Activated CD4-positive, alpha-beta T cell treated with anti-CD3 and anti-CD28 coated beads for 36 hours (primary cell): ENCODE data around the gene G6PD. TPM values are rescaled to one million over a fixed set of nuclear protein-coding genes. Genes with fewer than 3 reads are reported as not detected.

Source experiments
- ATAC-seq: fragments of 200-7000 bp; cut with Tn5 transposase; one replicate; pipeline ENCODE4 v1.10.0; 2021; ENCODE audit warnings: mild to moderate bottlenecking, moderate library complexity
- CTCF ChIA-PET: fragments of 350-600 bp; sonication (Branson Sonifier 250); formaldehyde crosslinking; loops from one replicate; lab custom pipeline; 2021; ENCODE audit warnings: antibody characterized with exemption; lab: Charles Lee
- POLR2A ChIA-PET: fragments of 350-600 bp; sonication (Branson Sonifier 250); formaldehyde crosslinking; loops from one replicate; lab custom pipeline; 2021; ENCODE audit warnings: antibody characterized with exemption, inconsistent platforms; lab: Charles Lee
- DNase-seq: peaks from one replicate; pipeline ENCODE4 v3.0.0-alpha.2; 2020
- H3K27ac Mint-ChIP-seq: one replicate; pipeline ENCODE4 v1.8.0; 2021; ENCODE audit warnings: mixed read lengths
- H3K27me3 Mint-ChIP-seq: one replicate; pipeline ENCODE4 v1.8.0; 2021; ENCODE audit warnings: mixed read lengths
- H3K36me3 Mint-ChIP-seq: one replicate; pipeline ENCODE4 v1.8.0; 2021; ENCODE audit warnings: low read depth, mixed read lengths
- H3K4me1 Mint-ChIP-seq: one replicate; pipeline ENCODE4 v1.8.0; 2021; ENCODE audit warnings: mixed read lengths
- H3K4me3 Mint-ChIP-seq: one replicate; pipeline ENCODE4 v1.8.0; 2021; ENCODE audit warnings: mild to moderate bottlenecking, moderate library complexity, mixed read lengths
- H3K9me3 Mint-ChIP-seq: one replicate; pipeline ENCODE4 v1.8.0; 2021; ENCODE audit warnings: low read depth, mixed read lengths
- intact Hi-C, 2 experiments: fragments of 100-400 bp; cut with DNase I in 1 of 2; cut with micrococcal nuclease in 1 of 2; formaldehyde crosslinking; loops; one replicate each; pipeline versions ENCODE4 v1.14.2 to v1.15.1; 2022 to 2024; cut with DNase I, micrococcal nuclease
- total RNA-seq, 2 experiments: library from RNA; stranded (reverse); gene quantifications; one replicate each; pipeline ENCODE4 v1.2.3, GENCODE V29; 2021

The G6PD gene
- total RNA-seq, 2 experiments from 2014 or later = 63.1 to 72.5 TPM

DNA sequence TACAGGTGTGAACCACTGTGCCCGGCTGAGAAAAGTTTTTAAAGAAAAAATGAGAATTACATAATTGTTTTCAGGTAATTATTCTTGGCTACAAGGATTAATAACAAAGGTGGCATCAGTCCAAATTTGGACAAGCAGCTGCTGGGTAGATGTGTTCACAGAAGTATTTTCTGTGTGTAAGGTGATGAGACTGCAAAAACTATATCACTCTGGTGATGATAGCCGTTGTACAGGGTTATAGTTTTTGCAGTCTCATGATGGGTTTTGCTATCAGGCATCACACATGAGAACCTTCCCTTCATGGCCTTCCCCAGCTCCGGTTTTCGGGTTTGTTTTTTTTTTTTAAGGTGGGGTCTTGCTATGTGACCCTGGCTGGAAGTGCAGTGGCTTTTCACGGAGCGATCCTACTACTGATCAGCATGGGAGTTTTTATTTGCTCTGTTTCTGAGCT is 51.1 kb downstream of the G6PD start:
- H3K4me3 Mint-ChIP-seq = no peak overlapping the region
- H3K27ac Mint-ChIP-seq = no peak overlapping the region
- no peaks in the 10 kb centered on the region for H3K36me3 Mint-ChIP-seq
- ATAC-seq = no peak
- intact Hi-C loops = no loop called here
- no peaks in the 10 kb centered on the region for H3K27me3 Mint-ChIP-seq
- no peaks in the 10 kb centered on the region for H3K9me3 Mint-ChIP-seq
- DNase-seq = no peak
- H3K4me1 Mint-ChIP-seq = peaks cover 3% of the 10 kb centered on the region
- CTCF ChIA-PET = interaction anchor here (0.9 kb wide), 1 partner anchor 50 kb away, joined by 3 read pairs; no protein-coding TSS in a partner anchor
- POLR2A ChIA-PET = no interaction called here

DNA sequence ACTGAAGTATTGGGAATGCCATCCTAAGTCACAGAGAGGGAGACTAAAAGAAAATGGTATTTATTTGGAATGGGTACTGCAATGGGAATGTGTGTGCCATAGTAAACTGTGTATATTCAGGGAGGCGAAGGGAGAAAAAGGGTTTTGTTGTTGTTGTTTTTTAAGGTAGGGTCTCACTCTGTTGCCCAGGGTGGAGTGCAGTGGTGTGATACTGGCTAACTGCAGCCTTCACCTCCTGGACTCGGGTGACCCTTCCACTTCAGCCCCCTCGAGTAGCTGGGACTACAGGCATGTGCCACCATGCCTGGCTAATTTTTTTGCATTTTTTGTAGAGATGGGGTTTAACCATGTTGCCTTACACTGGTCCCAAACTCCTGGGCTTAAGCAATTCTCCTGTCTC is 51.9 kb downstream of the G6PD start:
- CTCF ChIA-PET = no interaction called here

DNA sequence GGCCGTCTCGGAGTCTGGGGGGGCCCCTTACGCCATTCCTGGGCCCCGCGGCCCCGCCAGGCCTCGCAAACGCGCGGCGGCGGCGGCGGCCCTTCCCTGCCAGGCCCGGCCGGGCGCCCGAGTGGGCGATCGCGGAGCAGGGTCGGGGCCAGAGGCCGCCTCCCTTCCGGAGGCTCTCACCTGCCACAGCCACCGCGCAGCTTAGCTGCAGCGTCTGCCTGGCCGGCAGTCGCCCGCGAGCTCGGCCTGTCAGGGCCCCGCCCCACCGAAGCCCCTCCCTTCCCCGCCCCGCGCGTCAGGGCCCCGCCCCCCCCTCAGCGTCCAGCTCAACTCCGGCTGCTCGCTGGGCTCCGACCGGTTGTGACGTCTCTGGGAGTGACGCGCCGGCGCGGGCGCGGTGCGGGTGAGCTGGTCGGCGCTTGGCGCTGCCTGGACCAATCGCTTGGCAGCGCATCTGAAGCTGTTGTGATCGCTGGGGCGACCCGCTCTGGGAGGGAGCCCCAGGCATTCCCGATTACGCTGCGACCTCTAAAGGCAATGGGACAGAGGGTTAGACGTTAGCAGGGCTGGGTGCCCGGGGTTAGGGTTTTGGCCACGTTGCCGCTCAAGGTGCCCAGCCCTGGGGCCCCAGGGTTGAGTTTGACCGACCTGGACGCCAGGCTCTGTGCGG is 56.1 kb downstream of the G6PD start, which contains the start of gene SLC10A3:
Gene SLC10A3 (minus strand): TSS at position 216 of the 670 bp plus-strand sequence. CDS start 1,689 bp downstream, outside the sequence.
- peak within 1 kb of the TSS; percentile 85 for H3K4me3 Mint-ChIP-seq
- no peaks in the 10 kb centered on the region for H3K27me3 Mint-ChIP-seq
- H3K27ac Mint-ChIP-seq = peak within 1 kb of the TSS; percentile 89
- intact Hi-C loops = loop anchor here in 1 of 2 experiments (1.0 to 2.0 kb wide), 10 partner anchors 11 to 518 kb away; partner anchors contain the start of genes ATP6AP1, FAM3A, GDI1 and IKBKG
- no peaks in the 10 kb centered on the region for H3K9me3 Mint-ChIP-seq
- ATAC-seq = peak; percentile 91
- H3K4me1 Mint-ChIP-seq = peaks cover 17% of the 10 kb centered on the region
- peaks cover 5% of the 10 kb centered on the region for H3K36me3 Mint-ChIP-seq
- peak; percentile 94 for DNase-seq
- POLR2A ChIA-PET = interaction anchor here (0.5 to 1.4 kb wide), 3 partner anchors 11 to 764 kb away, joined by 3 to 4 read pairs (median 3); no protein-coding TSS in a partner anchor
- CTCF ChIA-PET = interaction anchor here (0.9 to 1.1 kb wide), 2 partner anchors 10 to 37 kb away, joined by 3 to 8 read pairs; no protein-coding TSS in a partner anchor

More for the DNA sequence above, 51.9 kb downstream of the G6PD start:
- no peak for DNase-seq
- H3K27ac Mint-ChIP-seq = no peak overlapping the region
- intact Hi-C loops = no loop called here
- POLR2A ChIA-PET = no interaction called here
- H3K4me3 Mint-ChIP-seq = no peak overlapping the region
- H3K27me3 Mint-ChIP-seq = no peaks in the 10 kb centered on the region
- no peak for ATAC-seq
- no peaks in the 10 kb centered on the region for H3K9me3 Mint-ChIP-seq
- peaks cover 3% of the 10 kb centered on the region for H3K4me1 Mint-ChIP-seq
- no peaks in the 10 kb centered on the region for H3K36me3 Mint-ChIP-seq

DNA sequence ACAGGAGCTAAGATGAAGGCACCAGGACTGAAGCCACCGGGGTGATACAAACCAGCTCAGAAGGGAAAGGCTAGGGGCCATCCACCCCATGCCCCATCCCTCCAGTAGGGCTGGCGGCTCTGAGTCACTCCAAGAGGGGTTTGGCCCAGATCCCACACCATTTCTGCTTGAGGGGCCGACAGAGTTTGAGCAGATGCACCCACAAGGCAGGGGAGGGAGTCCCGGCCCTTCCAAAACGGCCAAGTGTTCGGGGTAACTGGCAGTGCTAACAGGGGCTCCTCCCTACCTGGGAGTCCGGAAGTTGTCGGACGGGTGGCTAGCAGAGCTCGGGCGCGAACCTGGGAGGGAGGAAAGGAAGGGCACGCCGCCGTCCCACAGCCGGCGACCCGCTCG is 56.6 kb downstream of the G6PD start:
- Mint-ChIP-seq H3K4me3 (peak overlapping the region; percentile 85), H3K4me1 (peaks cover 21% of the 10 kb centered on the region), H3K27ac (peak overlapping the region; percentile 86), H3K9me3 (no peaks in the 10 kb centered on the region), H3K27me3 (no peaks in the 10 kb centered on the region), H3K36me3 (peaks cover 7% of the 10 kb centered on the region)
- peak; percentile 19 for ATAC-seq
- CTCF ChIA-PET = interaction anchor here (0.9 to 1.1 kb wide), 2 partner anchors 9 to 37 kb away, joined by 3 to 8 read pairs; no protein-coding TSS in a partner anchor
- peak; percentile 52 for DNase-seq
- POLR2A ChIA-PET = interaction anchor here (0.5 to 1.4 kb wide), 2 partner anchors 12 to 119 kb away, joined by 3 to 4 read pairs; no protein-coding TSS in a partner anchor
- intact Hi-C loops = loop anchor here in 1 of 2 experiments (1.0 to 2.0 kb wide), 10 partner anchors 11 to 518 kb away; partner anchors contain the start of genes ATP6AP1, FAM3A, GDI1 and IKBKG

DNA sequence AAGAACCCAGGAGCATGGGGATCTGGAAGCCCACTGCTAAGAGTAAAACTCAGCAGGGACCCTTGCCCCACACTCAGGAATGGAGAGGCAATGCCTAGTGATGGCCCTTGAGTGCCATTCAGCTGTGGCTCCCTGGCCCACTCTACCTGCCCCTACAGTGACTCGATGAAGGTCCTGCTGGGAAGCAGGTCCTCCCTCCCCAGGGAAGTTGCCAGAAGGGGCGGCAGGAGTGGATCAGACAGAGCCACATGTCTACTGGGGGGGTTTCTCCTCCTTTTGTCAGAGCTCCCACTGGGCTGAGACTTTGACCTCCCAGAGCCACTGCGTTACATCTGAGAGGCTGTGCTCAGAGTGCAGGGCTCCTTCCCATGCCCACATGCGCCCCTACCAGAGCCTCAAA is 57.5 kb downstream of the G6PD start:
- Mint-ChIP-seq H3K36me3 (peaks cover 7% of the 10 kb centered on the region), H3K9me3 (no peaks in the 10 kb centered on the region), H3K27me3 (no peaks in the 10 kb centered on the region), H3K27ac (peak overlapping the region; percentile 86), H3K4me3 (peak overlapping the region; percentile 85), H3K4me1 (peaks cover 26% of the 10 kb centered on the region)
- no peak for DNase-seq
- ChIA-PET CTCF (interaction anchor here (0.6 kb wide), 2 partner anchors 26 to 48 kb away, joined by 3 read pairs; no protein-coding TSS in a partner anchor), POLR2A (no interaction called here)
- no peak for ATAC-seq
- intact Hi-C loops = loop anchor here (5.0 to 10.0 kb wide), 2 partner anchors 43 to 764 kb away; partner anchors contain the start of genes ABCD1 (in 1 of the 2) and BCAP31 (in 1 of the 2)

DNA sequence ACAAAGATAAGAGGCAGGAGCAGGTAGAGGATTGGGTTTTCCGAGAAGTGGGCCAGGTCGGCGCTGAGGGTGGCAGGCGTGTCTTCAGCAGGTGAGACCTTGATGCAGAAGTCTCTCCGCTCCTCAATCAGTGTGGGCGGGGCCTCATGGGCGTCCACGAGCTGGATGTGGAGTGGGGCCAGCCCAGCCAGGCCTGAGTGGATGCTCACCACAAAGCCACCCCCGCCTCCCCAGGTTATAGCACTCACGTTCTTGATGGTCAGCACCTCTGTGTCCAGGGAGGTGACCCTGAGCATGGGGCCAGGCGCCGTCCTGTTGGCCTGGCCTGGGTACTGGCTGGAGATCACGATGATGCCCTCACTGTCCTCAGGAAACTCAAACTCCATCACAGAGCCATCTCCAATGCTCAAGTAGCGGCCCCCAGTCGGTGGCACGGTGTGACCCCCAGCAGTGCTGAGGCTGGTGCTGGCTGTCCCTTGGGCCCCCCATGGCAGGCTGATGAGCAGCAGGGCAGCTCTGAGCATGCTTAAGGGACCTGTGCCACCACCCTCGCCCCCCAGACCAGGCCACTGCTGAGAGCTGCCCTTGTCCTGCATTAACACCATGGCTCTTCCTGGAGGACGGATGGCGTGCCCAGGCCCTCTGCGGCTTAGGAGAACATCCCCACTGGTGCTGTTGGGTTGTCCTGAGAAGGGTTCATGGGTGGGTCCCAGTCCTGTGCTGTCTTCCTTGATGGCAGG is 58.1 kb downstream of the G6PD start:
- H3K36me3 Mint-ChIP-seq = peaks cover 9% of the 10 kb centered on the region
- H3K4me3 Mint-ChIP-seq = no peak overlapping the region
- ATAC-seq (no peak), DNase-seq (no peak)
- H3K4me1 Mint-ChIP-seq = peaks cover 30% of the 10 kb centered on the region
- no peak overlapping the region for H3K27ac Mint-ChIP-seq
- no peaks in the 10 kb centered on the region for H3K9me3 Mint-ChIP-seq
- no peaks in the 10 kb centered on the region for H3K27me3 Mint-ChIP-seq
- CTCF ChIA-PET = interaction anchor here (0.6 kb wide), 2 partner anchors 8 to 26 kb away, joined by 3 read pairs; no protein-coding TSS in a partner anchor
- intact Hi-C loops = loop anchor here (5.0 to 10.0 kb wide), 2 partner anchors 44 to 764 kb away; partner anchors contain the start of genes ABCD1 (in 1 of the 2) and BCAP31 (in 1 of the 2)
- POLR2A ChIA-PET = no interaction called here

DNA sequence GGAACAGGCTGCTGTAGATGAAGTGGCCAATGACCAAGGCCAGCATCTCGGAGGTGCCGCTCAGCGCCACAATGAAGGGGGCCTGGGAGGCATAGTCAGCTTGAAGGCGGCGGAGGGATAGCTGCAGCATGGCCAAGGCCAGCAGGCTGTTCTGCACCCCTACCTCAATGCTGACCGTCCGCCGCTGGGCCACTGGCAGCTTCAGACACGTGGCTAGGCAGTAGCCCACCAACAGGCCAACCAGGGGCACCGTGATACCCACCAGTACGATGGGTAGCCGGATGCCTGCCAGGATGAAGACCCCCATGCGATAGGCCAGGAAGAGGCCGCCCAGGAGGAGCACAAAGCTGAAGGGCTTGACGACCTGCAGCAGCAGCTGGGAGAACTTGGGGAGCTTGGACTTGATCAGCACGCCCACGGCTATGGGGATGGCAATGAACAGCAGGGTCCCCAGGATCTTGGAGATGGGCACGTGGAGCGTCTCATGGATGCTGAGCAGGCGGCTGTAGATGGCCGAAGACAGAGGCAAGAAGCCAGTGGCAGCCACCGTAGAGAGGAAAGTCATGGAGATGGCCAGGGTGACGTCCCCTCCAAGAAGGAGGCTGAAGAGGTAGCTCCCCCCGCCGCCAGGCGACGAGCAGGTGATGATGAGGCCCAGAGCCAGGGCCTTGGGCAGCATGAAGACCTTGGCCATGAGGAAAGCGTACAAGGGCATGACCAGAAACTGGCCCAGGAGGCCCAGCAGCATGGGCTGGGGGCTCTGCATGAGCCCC is 58.9 kb downstream of the G6PD start:
- no peak for DNase-seq
- CTCF ChIA-PET = interaction anchor here (0.6 kb wide), 1 partner anchor 8 kb away, joined by 3 read pairs; no protein-coding TSS in a partner anchor
- Mint-ChIP-seq H3K27ac (no peak overlapping the region), H3K9me3 (no peaks in the 10 kb centered on the region), H3K27me3 (no peaks in the 10 kb centered on the region), H3K4me3 (no peak overlapping the region), H3K36me3 (peaks cover 12% of the 10 kb centered on the region), H3K4me1 (peaks cover 33% of the 10 kb centered on the region)
- ATAC-seq = no peak
- intact Hi-C loops = loop anchor here (5.0 to 10.0 kb wide), 2 partner anchors 45 to 763 kb away; partner anchors contain the start of genes ABCD1 (in 1 of the 2) and BCAP31 (in 1 of the 2)
- POLR2A ChIA-PET = interaction anchor here (0.8 to 1.2 kb wide), 2 partner anchors 9 to 117 kb away, joined by 3 to 4 read pairs; partner anchors contain the start of gene LAGE3

DNA sequence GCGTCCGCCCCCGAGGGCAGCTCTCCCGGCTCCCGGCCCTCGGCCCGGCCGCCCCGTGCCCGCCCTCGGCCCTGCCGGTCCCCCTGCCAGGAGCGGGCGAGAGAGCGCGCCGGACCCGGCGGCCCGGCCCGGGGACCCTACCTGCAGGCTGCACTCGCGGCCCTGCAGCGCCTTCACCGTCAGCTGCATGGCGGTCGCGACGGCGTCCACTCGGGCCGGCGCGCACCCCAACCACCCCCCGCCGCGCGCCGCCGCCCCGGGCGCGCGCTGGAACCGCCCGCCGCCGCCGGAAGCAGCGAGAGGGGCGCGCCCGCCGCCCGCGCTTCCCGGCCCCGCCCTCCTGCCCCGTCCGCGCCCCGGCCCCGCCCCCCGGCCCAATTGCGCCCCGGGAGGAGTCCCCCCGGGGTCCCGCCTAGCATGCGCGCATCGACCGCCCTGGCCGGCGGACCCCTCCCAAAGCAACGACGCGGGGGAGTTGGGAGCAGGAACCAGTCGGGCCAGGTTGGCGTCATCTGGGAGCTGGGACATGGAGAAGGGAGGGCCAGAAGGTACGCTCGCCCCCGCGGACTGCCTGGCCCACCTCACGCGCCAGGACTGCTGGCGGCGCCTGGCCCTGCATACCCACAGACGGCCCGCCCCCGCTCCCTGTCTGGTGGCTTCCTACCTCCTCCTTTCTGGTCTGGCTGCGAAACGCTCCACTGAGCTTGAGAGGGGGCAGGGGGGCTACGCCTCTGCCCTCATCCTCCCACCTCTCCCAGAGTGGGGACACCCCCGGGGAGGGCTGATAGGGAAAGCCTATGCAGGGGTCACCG is 60.0 kb downstream of the G6PD start, which contains the start of gene UBL4A:
Gene UBL4A (minus strand): TSS at position 220 of the 812 bp plus-strand sequence. CDS start 31 bp downstream, at position 189.
- DNase-seq = peak; percentile 70
- H3K27me3 Mint-ChIP-seq = no peaks in the 10 kb centered on the region
- ChIA-PET CTCF (no interaction called here), POLR2A (interaction anchor here (0.6 to 1.2 kb wide), 3 partner anchors 8 to 116 kb away, joined by 3 to 4 read pairs (median 4); partner anchors contain the start of gene LAGE3)
- peaks cover 33% of the 10 kb centered on the region for H3K4me1 Mint-ChIP-seq
- ATAC-seq = peak; percentile 21
- peaks cover 12% of the 10 kb centered on the region for H3K36me3 Mint-ChIP-seq
- intact Hi-C loops = loop anchor here (1.0 to 10.0 kb wide), 4 partner anchors 30 to 762 kb away; partner anchors contain the start of genes ABCD1 (in 1 of the 2), BCAP31 (in 1 of the 2), FAM3A (in 1 of the 2) and RPL10 (in 1 of the 2)
- H3K4me3 Mint-ChIP-seq = peak within 1 kb of the TSS; percentile 71
- H3K9me3 Mint-ChIP-seq = no peaks in the 10 kb centered on the region
- peak within 1 kb of the TSS; percentile 58 for H3K27ac Mint-ChIP-seq

DNA sequence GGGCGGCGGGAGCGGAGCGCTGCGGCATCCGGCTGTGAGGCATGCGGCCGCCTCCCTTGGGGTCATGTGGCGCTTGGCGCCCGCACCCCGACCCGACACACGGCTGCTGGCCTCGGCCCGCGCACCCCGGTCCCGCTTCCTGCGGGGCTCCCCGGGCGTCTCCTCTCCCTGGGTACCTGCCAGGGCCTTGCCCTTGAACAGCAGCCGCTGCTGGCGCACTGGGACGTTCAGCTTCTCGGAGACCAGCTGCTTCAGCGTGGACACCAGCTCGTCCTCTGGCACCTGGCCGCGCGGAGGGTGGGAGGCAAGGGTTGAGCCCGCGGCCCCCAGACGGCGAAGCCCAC is 60.6 kb downstream of the G6PD start:
- H3K4me1 Mint-ChIP-seq = peaks cover 31% of the 10 kb centered on the region
- H3K27me3 Mint-ChIP-seq = no peaks in the 10 kb centered on the region
- DNase-seq = peak; percentile 58
- peak; percentile 7 for ATAC-seq
- no peaks in the 10 kb centered on the region for H3K9me3 Mint-ChIP-seq
- ChIA-PET POLR2A (no interaction called here), CTCF (no interaction called here)
- H3K36me3 Mint-ChIP-seq = peaks cover 12% of the 10 kb centered on the region
- intact Hi-C loops = loop anchor here (1.0 to 10.0 kb wide), 4 partner anchors 30 to 761 kb away; partner anchors contain the start of genes ABCD1 (in 1 of the 2), BCAP31 (in 1 of the 2), FAM3A (in 1 of the 2) and RPL10 (in 1 of the 2)
- no peak overlapping the region for H3K27ac Mint-ChIP-seq
- H3K4me3 Mint-ChIP-seq = peak overlapping the region; percentile 71
